K562 (cell line): ENCODE results near the gene PLXNA2. TPM values are rescaled to one million over a fixed set of nuclear protein-coding genes. Genes with fewer than 3 reads are reported as not detected.

Experiments
- ATAC-seq: fragments of 200-7000 bp; cut with Tn5 transposase; 3 replicates; pipeline ENCODE4 v1.9.1; 2020; ENCODE audit warnings: moderate library complexity
- BruUV-seq: library from RNA; stranded (reverse); fragments of 400-500 nt; replicated peaks from 2 replicates; lab custom pipeline; 2021; lab: Mats Ljungman, UMichigan
- CTCF ChIA-PET: fragments of 300-600 bp; formaldehyde crosslinking; extraction: SDS; loops from one replicate; lab custom pipeline; 2021; ENCODE audit warnings: low intra/inter-chr PET ratio; lab: Yijun Ruan, JAX
- POLR2A ChIA-PET: fragments of 300-600, 350-650 bp; sonication (Branson Sonifier 250); formaldehyde crosslinking; extraction: SDS; loops from one replicate; lab custom pipeline; 2021; ENCODE audit warnings: antibody characterized with exemption, inconsistent platforms; lab: Yijun Ruan, JAX
- DNase-seq, 4 experiments: peaks; one replicate each; pipeline versions ENCODE4 v3.0.0 to v3.0.0-alpha.2; 2011 to 2018; ENCODE audit warnings: low spot score in 3 of 4, mixed read lengths in 3 of 4; ENCODE audit errors: extremely low read depth in 1 of 4
- FAIRE-seq: peaks from 2 replicates; lab custom pipeline; 2011; peaks lifted over from hg19 to GRCh38; lab: Jason Lieb, UNC
- H2AFZ ChIP-seq: 2 replicates; pipeline ENCODE4 v1.6.0; 2011; ENCODE audit warnings: low read depth, low read length, control low read depth, inconsistent platforms
- H3K27ac ChIP-seq: fragments of 200-600 bp; 3 replicates; pipeline ENCODE4 v1.8.0; 2011; ENCODE audit warnings: low read depth, mild to moderate bottlenecking, control low read depth, inconsistent platforms, low read length, moderate library complexity, mixed read lengths; ENCODE audit errors: extremely low read depth
- H3K27me3 ChIP-seq, 2 experiments: fragments of 300-600 bp in 1 of 2; 2 replicates in 1 of 2; 3 replicates in 1 of 2; pipeline versions ENCODE4 v1.6.0 to v1.8.0; 2011; ENCODE audit warnings: inconsistent platforms in 2 of 2, low read length in 2 of 2, mild to moderate bottlenecking in 1 of 2, mixed read lengths in 1 of 2, moderate library complexity in 1 of 2; ENCODE audit not compliant: control insufficient read depth in 2 of 2, insufficient read depth in 2 of 2
- H3K36me3 ChIP-seq: fragments of 300-600 bp; 3 replicates; pipeline ENCODE4 v1.8.0; 2011; ENCODE audit warnings: mild to moderate bottlenecking, low read length, inconsistent platforms; ENCODE audit not compliant: control insufficient read depth, insufficient read depth
- H3K4me1 ChIP-seq, 2 experiments: fragments of 200-600 bp in 1 of 2; replicated peaks in 1 of 2; 2 replicates in 1 of 2; 3 replicates in 1 of 2; pipeline versions ENCODE4 v1.5.1 to v1.8.0; 2011; ENCODE audit warnings: inconsistent platforms in 2 of 2, low read length in 2 of 2, mild to moderate bottlenecking in 1 of 2, mixed read lengths in 1 of 2, moderate library complexity in 1 of 2; ENCODE audit not compliant: control insufficient read depth in 2 of 2, insufficient read depth in 2 of 2
- H3K4me2 ChIP-seq: 2 replicates; pipeline ENCODE4 v1.6.1; 2011; ENCODE audit warnings: low read length, control low read depth, inconsistent platforms, mixed read lengths; ENCODE audit not compliant: insufficient read depth
- H3K4me3 ChIP-seq: fragments of 200-600 bp; sonication (generic), shearing (Covaris generic); 2 replicates; pipeline ENCODE4 v1.5.1; 2016; ENCODE audit warnings: control low read depth, inconsistent platforms
- H3K79me2 ChIP-seq: fragments of 200-600 bp; 3 replicates; pipeline ENCODE4 v1.8.0; 2011; ENCODE audit warnings: low read length, inconsistent platforms; ENCODE audit not compliant: control insufficient read depth, insufficient read depth
- H3K9ac ChIP-seq, 2 experiments: 2 replicates each; pipeline versions ENCODE4 v1.6.0 to v1.6.1; 2011; ENCODE audit warnings: low read depth in 2 of 2, low read length in 2 of 2, control low read depth in 1 of 2, inconsistent platforms in 1 of 2, mild to moderate bottlenecking in 1 of 2, mixed read lengths in 1 of 2; ENCODE audit not compliant: insufficient read depth in 1 of 2
- H3K9me1 ChIP-seq: one replicate; pipeline ENCODE4 v1.6.0; 2011; ENCODE audit warnings: inconsistent platforms, mild to moderate bottlenecking, low read length, moderate library complexity; ENCODE audit not compliant: control insufficient read depth, insufficient read depth
- H3K9me3 ChIP-seq: replicated peaks from 2 replicates; pipeline ENCODE4 v1.5.1; 2011; ENCODE audit warnings: low read depth, low read length, inconsistent platforms; ENCODE audit not compliant: control insufficient read depth, insufficient read depth
- H4K20me1 ChIP-seq: replicated peaks from 2 replicates; pipeline ENCODE4 v1.6.1; 2011; ENCODE audit warnings: low read length, inconsistent platforms, mixed read lengths; ENCODE audit not compliant: control insufficient read depth, insufficient read depth
- ARID2 ChIP-seq: fragments of 450-650 bp; IDR thresholded peaks from 2 replicates; pipeline ENCODE4 v1.6.1; 2017; ENCODE audit warnings: antibody characterized with exemption, mild to moderate bottlenecking
- FIP1L1 ChIP-seq: fragments of 200-400 bp; formaldehyde crosslinking; IDR thresholded peaks from 2 replicates; pipeline ENCODE4 v1.6.1; 2018; ENCODE audit warnings: mild to moderate bottlenecking, low read depth, low read length; ENCODE audit not compliant: poor library complexity, severe bottlenecking
- POLR2AphosphoS2 ChIP-seq: IDR thresholded peaks from 2 replicates; pipeline ENCODE4 v1.6.1; 2012; ENCODE audit warnings: low read length, improper control_type of control experiment
- WGBS: fragments of 100-300 bp; shearing (Covaris generic); methylation state at CpG from one replicate; pipeline ENCODE4 v1.1.6; 2016; ENCODE audit warnings: low coverage, mixed read lengths; ENCODE audit not compliant: insufficient coverage; ENCODE audit errors: missing lambda C conversion rate; 5-methylcytosine and 5-hydroxymethylcytosine counted together
- in situ Hi-C: fragments of 300-500 bp; cut with MboI; formaldehyde crosslinking; loops from 4 replicates; pipeline ENCODE4 v1.15.0; 2018; ENCODE audit warnings: inconsistent platforms, mixed read lengths
- intact Hi-C: fragments of 100-400 bp; cut with micrococcal nuclease; formaldehyde crosslinking; loops from 2 replicates; pipeline ENCODE4 v1.14.2; 2022
- polyA plus RNA-seq, 8 experiments: library from polyadenylated mRNA; depleted of rRNA in 4 of 8; stranded (reverse) in 5 of 8; unstranded in 3 of 8; fragments of >200 nt; fragmentation: Nextera tagmentation in 2 of 8; fragmentation: Illumina TruSeq in 1 of 8; extraction: Ambion mirVana in 2 of 8; extraction: Trizol in 1 of 8; gene quantifications; 2 replicates each; pipeline versions ENCODE4 v1.2.1 to v1.2.3, GENCODE V29; 2011 to 2014; ENCODE audit warnings: inconsistent platforms in 1 of 8, missing spikeins in 1 of 8
- total RNA-seq, 7 experiments: library from RNA; depleted of rRNA in 6 of 7; stranded (reverse); fragments of >200 nt in 6 of 7; fragmentation: Illumina TruSeq in 2 of 7; extraction: Trizol in 2 of 7; gene quantifications; 2 replicates each; pipeline versions ENCODE4 v1.2.1 to v1.2.3, GENCODE V29; 2011 to 2021; ENCODE audit warnings: low replicate concordance in 1 of 7
- TF ChIP-seq, protein P1 (sequence below), 2 experiments: fragments of 250-450 bp in 1 of 2; fragments of 450-650 bp in 1 of 2; sonication (Bioruptor Pico) in 1 of 2; IDR thresholded peaks; 2 replicates each; pipeline versions ENCODE4 v1.6.1 to v1.8.0; 2016 to 2021; ENCODE audit warnings: mild to moderate bottlenecking in 2 of 2, moderate library complexity in 2 of 2, missing compliant biosample characterization in 1 of 2, missing genetic modification characterization in 1 of 2
- TF ChIP-seq, protein P2 (sequence below): fragments of 200-800 bp; sonication (Bioruptor generic); IDR thresholded peaks from 2 replicates; pipeline ENCODE4 v1.6.1; 2017; ENCODE audit warnings: missing genetic modification characterization, missing compliant biosample characterization
- TF ChIP-seq, protein P3 (sequence below): fragments of 250-450 bp; sonication (Bioruptor Pico); IDR thresholded peaks from 2 replicates; pipeline ENCODE4 v1.5.0; 2020; ENCODE audit warnings: mild to moderate bottlenecking
- TF ChIP-seq, protein P4 (sequence below): fragments of 250-450 bp; sonication (Bioruptor Pico); IDR thresholded peaks from 2 replicates; pipeline ENCODE4 v1.6.1; 2021; ENCODE audit warnings: mild to moderate bottlenecking

Gene PLXNA2
- total and polyA plus RNA-seq, 9 of the 15 experiments (the other 6 are each of a cell fraction or from before 2014, with no cell fraction given): 0.01 to 1.3 (median 0.32) TPM

DNA sequence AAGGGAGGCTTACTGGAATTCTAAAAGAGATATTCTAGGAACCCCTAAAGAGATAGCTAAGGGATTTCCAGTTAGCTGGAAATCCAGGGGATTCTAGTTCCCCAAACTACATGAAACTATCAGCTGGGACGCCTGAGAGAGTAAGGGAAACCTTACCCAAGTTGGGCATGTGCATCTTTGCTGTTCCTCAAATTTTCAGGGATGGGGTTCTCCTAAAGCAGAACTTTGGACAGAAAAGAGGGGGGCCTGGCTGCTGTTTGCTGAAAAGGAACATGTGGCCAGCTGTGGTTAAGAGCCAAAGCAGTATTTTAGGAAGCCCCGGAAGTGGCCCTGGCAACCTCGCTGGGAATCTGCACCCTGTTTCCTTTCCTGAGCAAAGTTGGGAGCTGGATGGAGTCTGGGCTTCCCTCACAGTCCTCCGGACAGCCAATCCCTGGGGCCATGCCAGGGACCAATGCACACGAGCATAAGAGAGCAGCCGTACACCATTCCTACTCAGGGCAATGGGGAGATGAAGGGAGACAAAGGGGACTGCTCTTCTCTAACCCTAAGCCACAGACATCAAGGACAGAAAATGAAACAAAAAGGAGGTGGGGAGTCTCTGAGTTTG, 154.3 kb downstream of the PLXNA2 start:
- Histone ChIP-seq H3K9me3 (no peaks in the 10 kb centered on the region), H3K4me1 (no peaks in the 10 kb centered on the region), H2AFZ (no peak overlapping the region), H3K9me1 (no peaks in the 10 kb centered on the region), H3K9ac (no peak overlapping the region), H4K20me1 (no peaks in the 10 kb centered on the region), H3K36me3 (no peaks in the 10 kb centered on the region), H3K4me3 (no peak overlapping the region), H3K79me2 (no peaks in the 10 kb centered on the region), H3K27me3 (peaks cover 18 to 41% of the 10 kb centered on the region in 2 experiments), H3K27ac (no peak overlapping the region), H3K4me2 (no peak overlapping the region)
- POLR2A ChIA-PET: interaction anchor here (0.6 to 1.0 kb wide), 4 partner anchors 9 to 68 kb away, joined by 3 to 4 read pairs (median 3); no protein-coding TSS in a partner anchor
- 3% methylated on average over 6 of the region's 6 CpGs for WGBS
- BruUV-seq: no TSS peak
- CTCF ChIA-PET: no interaction called here
- TF ChIP-seq, protein P1, sequence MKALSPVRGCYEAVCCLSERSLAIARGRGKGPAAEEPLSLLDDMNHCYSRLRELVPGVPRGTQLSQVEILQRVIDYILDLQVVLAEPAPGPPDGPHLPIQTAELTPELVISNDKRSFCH (CRISPR knock-in tag; IDR thresholded peaks at IDR 0.05): no peak
- TF ChIP-seq, protein P1 (tag; IDR thresholded peaks at IDR 0.05): no peak
- TF ChIP-seq, protein P2, sequence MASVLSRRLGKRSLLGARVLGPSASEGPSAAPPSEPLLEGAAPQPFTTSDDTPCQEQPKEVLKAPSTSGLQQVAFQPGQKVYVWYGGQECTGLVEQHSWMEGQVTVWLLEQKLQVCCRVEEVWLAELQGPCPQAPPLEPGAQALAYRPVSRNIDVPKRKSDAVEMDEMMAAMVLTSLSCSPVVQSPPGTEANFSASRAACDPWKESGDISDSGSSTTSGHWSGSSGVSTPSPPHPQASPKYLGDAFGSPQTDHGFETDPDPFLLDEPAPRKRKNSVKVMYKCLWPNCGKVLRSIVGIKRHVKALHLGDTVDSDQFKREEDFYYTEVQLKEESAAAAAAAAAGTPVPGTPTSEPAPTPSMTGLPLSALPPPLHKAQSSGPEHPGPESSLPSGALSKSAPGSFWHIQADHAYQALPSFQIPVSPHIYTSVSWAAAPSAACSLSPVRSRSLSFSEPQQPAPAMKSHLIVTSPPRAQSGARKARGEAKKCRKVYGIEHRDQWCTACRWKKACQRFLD (CRISPR knock-in tag): no peak
- TF ChIP-seq, protein P3, sequence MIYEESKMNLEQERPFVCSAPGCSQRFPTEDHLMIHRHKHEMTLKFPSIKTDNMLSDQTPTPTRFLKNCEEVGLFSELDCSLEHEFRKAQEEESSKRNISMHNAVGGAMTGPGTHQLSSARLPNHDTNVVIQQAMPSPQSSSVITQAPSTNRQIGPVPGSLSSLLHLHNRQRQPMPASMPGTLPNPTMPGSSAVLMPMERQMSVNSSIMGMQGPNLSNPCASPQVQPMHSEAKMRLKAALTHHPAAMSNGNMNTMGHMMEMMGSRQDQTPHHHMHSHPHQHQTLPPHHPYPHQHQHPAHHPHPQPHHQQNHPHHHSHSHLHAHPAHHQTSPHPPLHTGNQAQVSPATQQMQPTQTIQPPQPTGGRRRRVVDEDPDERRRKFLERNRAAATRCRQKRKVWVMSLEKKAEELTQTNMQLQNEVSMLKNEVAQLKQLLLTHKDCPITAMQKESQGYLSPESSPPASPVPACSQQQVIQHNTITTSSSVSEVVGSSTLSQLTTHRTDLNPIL (CRISPR knock-in tag): no peak
- TF ChIP-seq, protein P4, sequence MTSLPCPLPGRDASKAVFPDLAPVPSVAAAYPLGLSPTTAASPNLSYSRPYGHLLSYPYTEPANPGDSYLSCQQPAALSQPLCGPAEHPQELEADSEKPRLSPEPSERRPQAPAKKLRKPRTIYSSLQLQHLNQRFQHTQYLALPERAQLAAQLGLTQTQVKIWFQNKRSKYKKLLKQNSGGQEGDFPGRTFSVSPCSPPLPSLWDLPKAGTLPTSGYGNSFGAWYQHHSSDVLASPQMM (CRISPR knock-in tag): no peak
- TF ChIP-seq FIP1L1: no peak
- no peak for TF ChIP-seq POLR2AphosphoS2
- no peak for TF ChIP-seq ARID2
- in situ Hi-C loops: no loop called here
- intact Hi-C loops: no loop called here
- FAIRE-seq (no peak), DNase-seq (no peak), ATAC-seq (no peak)
